RPMI7951 (cell line): ENCODE data around the gene SMIM13. TPM values are rescaled to one million over a fixed set of nuclear protein-coding genes. Genes with fewer than 3 reads are reported as not detected.

Experiments
- DNase-seq: peaks from one replicate; pipeline ENCODE4 v3.0.0-alpha.2; 2012; ENCODE audit warnings: low read depth
- total RNA-seq: library from RNA; depleted of rRNA; stranded (reverse); fragments of >200 nt; shearing (Covaris generic); gene quantifications from 2 replicates; pipeline ENCODE4 v1.2.3, GENCODE V29; 2014

SMIM13 gene
- total RNA-seq, 1 experiment from 2014 or later, result 16.6 TPM

DNA sequence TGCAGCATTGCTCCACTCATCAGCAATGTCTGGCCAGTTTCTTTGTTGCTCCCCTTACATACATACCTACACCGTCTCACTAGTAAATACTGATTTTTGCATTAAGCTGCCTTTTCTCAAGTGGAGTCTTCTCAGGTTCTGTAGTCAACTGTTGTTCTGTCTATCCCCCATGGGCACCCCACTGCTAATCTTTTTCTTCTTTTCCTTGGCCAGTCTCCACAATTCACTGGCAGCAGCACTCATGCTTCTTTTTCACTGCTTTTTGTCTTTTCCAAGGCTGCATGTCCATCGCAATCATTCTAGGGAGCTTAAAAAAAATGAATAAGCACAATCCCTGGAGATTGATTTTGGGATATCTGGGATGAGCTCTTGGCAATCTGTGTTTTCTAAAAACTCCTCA is 28.2 kb downstream of the SMIM13 start:
- DNase-seq, result no peak

DNA sequence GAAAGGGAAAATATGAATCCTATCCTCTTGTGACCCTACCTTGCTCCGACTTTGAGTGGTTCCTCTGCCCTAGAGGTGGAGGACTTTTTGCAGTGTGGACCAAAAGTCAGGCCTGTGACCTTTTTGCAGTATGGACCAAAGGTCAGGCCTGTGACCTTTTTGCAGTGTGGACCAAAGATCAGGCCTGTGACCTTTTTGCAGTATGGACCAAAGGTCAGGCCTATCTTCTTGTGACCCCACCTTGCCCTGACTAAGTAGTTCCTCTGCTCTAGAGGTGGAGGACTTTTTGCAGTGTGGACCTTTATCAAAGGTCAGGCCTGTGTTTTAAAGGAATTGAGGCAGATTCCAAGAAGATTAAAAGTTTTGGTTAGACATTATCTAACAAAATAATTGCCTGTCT is 28.7 kb downstream of the SMIM13 start:
- DNase-seq, result no peak

DNA sequence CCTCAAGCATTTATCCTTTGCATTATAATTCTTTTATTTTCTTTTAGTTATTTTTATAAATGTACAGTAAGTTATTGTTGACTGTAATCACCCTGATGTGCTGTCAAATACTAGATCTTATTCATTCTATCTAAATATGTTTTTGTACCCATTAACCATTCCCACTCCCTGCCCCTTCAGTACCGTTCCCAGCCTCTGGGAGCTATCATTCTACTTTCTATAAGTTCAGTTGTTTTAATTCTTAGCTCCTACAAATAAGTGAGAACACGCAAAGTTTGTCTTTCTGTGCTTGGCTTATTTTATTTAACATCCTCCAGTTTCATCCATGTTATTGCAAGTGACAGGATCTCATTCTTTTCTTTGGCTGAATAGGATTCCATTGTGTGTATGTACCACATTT is 30.3 kb downstream of the SMIM13 start:
- no peak for DNase-seq

DNA sequence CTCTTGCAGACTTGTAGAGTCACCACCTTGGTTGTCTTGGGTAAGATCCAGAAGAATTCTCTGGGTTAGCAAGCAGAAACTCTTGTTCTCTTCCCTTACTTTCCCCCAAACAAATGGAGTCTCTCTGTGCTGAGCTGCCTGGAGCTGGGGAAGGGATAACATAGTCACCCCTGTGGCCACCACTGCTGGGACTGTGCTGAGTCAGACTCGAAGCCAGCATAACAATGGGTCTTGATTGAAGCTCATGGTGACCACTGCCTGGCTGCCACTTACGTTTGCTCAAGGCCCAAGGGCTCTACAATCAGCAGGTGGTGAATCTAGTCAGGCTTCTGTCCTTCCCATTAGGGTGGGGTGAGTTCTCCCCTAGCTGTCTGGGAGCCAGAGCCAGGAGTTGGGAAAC is 33.2 kb downstream of the SMIM13 start:
- DNase-seq, result peak; percentile 73

DNA sequence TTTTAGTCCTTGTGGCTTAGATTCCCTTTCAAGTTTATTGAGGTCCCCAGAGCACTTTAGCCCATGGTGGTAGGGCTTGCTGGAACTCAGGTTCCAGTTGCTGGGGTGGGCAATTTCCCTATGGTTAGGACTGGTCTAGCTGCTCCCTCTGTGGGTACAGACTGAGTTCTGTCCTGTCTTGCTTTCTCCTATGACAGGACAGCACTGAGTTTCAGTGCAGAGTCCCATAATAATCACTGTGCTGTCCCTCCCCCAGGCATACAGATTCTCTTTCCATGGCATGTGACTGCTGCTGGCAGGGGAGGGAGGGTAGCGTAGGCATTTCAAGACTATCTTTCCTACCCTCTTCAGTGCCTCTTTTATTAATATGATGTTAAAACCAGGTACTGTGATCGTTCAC is 35.0 kb downstream of the SMIM13 start:
- DNase-seq, result no peak

DNA sequence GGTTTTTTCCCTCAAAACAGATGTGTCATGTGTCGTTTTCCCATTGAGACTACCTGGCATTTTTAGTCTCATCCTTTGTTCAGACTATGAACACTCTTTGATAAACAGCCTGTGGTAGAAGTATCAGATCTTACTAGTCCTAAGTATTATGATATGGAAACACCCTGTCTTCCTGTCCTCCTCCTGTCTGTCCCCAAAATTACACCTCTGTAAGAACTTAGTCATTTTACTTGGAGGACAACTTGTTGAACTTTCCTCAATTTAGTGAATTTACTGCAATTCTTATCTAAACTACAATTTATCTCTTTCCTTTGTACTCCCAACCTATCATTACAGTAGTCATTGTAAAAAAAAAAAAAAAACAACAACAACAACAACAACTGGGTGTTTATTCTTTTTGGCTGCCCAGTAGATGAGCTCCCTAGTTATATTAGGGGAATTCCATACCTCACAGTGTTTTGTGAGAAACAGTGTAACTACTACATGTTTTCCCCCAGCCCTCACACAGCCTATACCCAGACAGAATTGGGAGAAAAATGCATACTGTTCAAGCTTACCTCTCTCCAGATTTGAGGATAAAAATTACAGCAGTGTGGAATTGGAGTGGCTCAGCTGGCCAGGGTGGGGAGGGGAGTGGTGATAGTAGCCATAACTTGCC is 36.4 kb downstream of the SMIM13 start:
- no peak for DNase-seq

DNA sequence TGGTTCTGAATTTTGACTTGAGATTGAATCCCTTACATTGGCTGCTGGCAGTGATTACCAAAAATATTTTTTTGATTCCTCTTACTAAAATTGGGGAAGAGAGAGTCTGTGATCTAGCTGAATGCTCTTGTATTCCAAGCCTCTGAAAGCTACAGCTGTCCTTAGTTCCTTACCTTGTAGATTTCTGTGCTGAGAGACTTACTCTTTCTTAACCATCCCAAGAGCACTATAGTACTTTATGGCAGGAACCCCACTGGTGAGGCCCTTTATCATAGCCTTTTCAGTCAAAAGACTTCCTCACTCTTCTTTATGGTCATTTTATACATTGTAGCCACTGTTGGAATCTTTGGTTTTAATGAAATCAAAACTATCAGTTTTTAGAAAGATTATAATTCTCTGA is 37.0 kb downstream of the SMIM13 start:
- no peak for DNase-seq

DNA sequence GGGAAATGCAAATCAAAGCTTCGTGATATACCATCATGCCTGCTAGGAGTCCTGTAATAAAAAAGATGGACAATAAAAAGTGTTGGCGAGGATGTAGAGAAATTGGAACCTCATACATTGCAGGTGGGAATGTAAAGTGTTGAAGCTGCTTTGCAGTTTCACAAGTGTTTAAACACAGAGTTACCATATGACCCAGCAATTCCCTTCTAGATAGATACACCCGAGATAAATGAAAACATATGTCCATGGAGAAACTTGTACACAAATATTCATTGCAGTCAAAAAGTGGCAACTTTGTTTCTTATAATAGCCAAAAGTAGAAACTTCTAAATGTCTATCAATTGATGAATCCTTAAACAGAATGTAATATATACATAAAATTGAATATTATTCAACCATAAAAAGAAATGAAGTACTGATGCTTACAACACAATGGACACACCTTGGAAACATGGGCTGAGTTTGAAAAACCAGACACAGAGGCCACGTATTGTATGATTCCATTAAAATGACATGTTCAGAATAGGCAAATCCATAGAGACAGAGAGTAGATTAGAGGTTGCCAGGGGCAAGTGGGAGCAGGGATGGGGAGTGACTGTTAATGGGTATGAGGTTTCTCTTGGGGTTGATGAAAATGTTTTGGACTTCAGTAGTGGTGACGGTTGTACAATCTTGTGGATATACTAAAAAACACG is 38.7 kb downstream of the SMIM13 start:
- no peak for DNase-seq

DNA sequence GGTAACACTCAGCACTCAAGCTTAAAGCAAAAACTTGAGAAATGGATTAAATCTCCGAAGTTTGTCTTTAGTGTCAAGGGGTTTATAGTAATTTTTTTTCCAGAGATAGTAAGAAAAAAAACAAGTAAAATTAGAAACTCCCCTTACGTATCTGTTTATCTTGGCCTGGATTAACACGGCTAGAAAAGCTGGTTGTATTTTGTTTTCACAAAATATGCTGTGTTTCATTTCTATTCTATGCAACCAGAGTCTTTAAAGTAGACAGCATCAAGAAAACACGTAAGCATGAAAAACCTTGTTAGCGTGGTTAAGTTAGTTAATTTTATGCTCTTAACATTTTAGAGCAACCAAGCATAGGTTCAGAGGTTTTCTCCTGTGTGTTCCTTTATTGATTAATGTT is 39.6 kb downstream of the SMIM13 start:
- DNase-seq, result no peak

DNA sequence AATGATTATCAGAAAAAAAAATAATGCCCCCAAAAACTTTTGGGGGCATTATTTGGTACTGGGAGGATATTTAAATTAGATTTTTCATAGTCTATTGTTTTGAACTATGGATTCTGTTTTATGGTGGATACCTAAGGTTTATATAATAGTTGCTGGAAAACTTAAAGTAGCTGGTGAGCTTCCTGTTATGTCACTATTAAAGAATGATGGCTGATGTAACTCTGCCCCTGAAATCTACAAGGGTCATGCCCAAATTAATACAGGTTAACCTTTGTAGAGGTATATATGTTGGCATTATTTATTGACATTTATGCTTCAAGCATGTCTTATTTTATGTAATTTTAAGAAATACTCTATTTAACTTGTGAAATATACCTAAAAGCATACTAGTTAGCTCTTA is 43.2 kb downstream of the SMIM13 start:
- no peak for DNase-seq

DNA sequence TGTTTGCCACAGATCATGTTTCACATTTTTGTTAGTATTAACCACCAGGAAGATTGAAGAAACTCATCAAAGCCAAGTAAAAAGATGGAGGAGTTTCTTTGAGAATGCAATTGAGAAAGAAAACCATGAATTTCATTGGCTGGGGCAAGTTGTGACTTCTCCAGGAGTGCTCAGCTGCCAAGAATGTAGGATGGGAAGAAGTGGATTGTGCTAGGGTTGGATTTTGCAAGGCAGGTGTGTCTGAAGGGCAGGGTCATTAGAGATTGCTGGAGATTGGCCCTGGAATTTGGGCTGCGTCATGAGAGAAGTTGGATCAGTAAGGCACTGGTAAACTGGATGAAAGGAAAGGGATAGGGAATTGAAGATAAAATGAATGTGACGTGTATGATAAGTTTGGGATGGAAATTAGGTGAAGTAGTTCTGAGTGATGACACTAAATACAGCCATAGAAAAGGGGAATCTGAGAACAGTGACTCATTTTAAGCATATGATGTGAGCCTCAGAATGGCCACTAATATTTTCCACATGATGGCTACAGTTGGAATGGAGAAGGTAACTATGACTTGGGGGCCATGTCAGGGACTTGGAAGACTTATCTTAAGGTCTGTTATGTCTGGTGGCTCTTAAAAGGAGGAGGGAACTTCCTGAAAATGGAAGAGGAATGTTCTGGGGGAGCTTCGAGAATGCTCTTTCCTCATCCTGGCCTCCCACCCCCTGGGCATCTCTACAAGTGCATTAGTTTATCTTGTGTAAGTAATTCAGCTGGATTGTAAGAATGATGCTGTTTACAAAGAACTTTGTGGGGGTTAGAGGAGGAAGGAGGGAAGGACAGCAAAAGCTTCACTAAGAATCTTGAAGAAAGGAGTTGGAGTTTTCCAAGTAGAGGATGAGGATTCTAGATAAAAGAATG is 45.7 kb downstream of the SMIM13 start:
- DNase-seq, result peak; percentile 49

DNA sequence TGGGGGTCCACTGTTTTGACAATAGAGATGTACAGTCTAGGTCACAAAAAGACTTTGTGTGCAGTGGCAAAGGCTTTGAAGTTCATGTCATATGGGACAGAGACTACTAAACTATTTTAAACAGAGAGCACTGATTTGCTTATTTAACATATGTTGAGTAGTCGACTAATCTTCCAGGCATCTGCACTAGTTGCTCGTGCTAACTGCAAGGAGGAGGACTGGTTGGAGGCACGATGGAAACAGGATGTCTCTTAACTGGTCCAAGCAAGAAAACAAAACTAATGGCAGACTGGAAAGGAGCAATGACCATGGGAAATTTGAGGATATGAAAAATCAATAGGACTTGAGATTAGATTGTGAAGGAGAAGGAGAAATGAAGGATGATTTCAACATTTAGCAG is 46.4 kb downstream of the SMIM13 start:
- peak; percentile 19 for DNase-seq

DNA sequence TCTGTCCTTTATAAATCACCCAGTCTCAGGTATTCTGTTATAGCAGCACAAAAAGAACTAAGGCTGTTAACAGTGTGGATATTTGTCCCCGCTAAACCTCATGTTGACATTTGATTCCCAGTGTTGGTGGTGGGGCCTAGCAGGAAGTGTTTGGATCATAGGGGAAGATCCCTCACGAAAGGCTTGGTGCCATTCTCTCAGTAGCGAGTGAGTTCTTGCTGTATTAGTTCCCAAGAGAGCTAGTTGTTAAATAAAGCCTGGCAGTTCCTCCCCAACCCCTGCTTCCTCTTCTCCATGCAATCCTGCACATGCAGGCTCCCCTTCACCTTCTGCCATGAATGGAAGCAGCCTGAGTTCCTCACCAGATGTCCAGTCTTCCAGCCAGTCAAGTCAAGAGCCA is 47.7 kb downstream of the SMIM13 start:
- DNase-seq, result no peak

DNA sequence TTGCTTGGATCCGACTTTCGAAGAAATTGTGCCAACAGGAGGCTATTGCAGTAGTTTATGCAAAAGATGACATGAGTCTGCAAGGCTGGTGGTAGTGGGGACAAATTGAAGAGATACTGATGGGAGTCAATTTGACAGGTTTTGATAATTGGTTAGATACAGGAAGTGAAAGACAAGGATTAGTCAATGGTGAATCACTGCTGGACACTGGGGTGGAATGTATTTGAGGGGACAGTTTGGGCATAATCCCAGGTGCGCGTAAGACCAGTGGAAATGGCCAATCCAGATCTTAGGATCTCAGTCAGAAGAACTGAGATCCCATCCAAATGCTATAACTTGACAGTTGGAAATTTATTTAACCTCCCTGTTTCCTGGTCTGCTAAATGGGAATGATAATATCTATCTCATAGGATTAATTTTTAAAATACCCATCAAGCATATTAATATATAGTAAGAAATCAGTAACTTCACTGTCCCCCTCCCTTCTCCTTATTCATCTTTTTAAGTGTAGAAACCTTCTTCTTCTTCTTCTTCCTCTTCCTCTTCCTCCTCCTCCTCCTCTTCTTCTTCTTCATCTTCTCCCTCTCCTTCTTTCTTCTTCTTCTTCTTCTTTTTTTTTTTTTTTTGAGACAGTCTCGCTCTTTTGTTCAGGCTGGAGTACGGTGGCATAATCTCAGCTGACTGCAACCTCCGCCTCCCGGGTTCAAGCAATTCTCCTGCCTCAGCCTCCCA is 48.8 kb downstream of the SMIM13 start:
- DNase-seq, result peak; percentile 38

DNA sequence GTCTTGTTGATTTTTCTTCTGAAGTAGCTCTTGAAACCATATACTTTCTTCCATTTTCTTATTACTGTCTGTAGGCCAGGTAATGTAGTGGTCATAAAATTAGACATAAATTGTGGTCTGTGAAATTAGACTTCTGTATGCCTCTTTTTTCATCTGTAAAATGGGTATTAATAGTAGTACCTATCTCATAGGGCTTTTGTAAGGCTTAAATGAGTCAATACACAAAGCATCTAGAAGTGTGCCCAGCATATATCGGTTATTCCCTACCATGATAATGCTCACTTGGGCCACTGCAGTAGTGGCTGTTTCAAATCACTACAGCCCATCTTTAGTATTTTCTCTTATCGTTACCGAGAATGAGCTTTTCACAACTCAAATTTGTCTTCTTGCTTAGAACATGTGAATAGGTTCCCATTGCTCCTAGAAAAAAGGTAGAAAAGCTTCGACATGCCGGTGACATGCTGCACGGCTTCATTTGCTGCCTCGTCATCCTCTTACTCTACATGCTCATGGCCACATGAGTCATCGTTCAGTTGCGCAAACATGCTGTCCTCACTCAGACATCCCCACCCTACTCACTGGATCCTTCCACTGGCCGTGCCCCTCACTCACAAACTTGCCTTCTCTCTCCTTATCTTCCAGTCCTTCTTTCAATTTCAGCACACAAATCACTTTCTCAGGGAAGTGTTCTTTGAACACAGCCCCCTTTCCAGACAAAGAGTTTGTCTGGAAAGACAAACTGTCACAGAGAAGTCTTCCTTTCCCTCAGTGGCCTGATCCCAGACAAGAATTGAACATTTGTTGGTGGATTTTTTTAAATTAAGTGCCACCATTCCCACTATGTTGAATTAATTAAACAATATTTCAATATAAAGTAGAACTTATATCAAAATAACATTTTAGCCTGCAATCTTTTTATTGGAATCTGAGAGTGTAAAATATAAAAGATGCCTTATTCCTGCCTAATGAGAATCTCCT is 50.0 kb downstream of the SMIM13 start:
- DNase-seq, result peak; percentile 90

DNA sequence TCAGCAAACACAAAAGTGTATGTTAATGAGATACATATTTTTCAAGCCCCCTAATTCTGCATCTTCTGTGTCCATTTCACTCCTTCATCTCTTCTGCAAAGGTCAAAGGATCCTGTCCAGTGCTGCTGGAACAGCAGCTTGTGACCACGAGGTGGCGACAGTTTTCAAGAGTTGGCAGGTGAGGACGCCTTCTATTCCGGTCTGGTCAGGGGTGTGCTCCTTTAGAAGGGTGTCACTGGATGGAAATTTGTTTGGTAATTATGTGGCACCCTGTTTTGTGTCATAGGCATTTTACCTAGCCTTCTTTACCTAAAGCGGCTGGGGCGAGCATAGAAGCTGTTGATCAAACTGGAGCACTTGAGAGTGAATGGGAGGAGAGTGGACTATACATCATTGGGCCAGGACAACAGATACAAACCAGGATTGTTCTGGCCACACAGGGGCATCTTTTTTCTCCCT is 50.8 kb downstream of the SMIM13 start:
- peak; percentile 72 for DNase-seq

DNA sequence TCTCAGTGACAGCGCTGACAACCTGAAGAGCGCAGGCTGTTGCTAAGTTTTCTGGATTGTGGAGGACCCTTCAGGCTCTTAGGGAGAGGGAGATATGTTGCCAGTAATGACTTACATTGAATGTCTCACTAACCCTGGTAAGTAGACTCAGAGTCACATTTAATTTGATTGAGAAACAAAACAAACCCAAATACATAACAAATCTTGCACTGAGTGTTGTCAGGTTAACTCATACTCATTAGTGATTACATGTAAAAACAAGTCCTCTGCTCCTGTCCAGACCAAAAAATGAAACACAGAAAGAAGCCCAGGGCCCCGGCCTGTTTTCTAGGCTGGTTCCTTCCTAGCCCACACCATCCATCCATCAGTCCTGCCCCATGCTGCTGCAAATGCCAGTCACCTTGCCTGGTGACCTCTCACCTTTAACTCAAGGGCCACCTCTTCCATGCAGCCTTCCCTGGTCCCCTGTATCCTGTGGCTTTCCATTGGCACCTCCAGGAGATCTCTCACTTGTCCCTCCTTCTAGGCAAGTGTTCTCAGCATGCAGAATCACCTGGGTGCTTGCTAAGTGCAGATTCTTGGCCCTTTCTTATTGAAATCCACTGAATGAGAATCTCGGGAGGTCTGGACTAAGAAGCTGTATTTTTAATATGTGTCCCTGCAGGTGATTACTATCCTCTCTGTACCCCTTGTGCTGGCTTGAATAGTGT is 52.6 kb downstream of the SMIM13 start:
- DNase-seq, result no peak

DNA sequence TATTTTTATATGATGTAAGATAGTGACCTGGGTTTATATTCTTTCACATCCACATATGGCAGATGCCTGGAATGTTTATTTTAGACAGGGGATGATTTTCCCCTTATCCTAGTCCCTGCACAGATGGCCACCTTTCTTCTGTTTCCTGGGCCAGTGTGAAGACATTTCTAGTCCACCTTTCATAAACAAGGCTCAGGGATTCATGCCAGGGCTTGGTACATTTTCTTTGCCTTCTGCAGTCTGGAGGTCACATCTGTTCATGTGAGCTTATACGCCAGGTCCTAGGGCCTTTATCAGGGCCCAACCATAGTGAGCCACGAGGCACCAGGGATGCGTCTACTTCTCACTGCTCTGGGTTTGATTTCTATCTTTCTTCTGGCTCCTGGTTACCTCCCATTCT is 55.9 kb downstream of the SMIM13 start:
- no peak for DNase-seq

DNA sequence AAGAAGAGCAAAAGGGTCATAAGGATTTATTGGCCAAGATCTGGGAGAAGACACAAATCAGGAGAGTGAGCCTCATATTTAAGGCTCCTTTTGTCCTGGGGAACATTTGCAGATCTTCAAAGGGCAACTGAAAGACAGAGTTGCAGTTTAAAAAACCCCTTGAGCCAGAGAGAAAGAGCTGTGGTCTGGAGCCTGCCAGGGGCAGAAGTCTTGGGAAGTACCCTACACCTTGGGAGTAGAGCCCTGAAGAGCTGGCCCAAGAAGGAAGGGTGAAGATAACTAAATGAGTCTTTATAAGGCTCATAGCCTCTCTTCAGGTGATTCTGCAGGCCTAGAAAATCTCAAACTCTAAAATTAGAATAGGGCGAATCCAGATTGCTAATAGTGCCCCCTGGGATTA is 57.9 kb downstream of the SMIM13 start:
- no peak for DNase-seq

DNA sequence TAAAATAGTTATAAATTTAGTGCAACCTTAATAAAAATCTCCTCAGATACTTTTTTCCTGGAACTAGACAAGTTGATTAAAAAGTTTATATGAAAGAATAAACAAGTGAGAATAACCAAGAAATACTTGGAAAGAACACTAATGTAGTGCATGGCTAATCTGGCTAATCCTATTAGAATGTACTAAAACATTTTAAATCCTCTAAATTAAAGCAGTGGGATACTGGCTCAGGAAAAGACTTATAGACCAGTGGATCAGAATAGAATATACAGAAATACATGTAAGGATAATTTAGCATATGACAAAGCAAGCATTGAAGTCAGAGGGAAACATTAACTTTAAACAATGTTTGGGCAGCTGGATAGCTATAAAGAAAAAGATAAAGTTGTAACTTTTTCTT is 58.9 kb downstream of the SMIM13 start:
- DNase-seq, result no peak
